ENCODE data around the gene GREB1L. TPM values are rescaled to one million over a fixed set of nuclear protein-coding genes. Genes with fewer than 3 reads are reported as not detected.

GREB1L gene
- total RNA-seq, 2 donors from 2014 or later: 3.1 to 3.9 TPM

DNA sequence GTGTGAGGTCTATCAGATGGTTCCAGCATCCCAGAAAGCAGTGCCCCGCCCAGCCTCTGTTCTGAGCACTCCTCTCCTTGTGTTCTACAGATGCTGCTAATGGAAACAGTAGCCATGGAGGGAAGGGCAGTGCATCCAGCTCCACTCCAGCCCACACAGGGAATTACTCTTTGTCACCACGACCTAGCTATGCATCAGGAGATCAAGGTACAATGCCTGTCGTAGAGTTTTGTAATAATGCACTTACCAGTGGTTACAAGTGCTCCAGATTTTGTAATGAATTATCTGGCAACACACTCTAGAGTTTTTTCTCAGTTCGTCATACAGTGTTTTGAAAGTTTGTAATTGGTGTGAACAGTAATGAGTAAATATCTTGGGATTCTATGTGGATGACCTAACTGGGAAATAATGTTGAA is 197.4 kb downstream of the GREB1L start:
- Histone ChIP-seq H3K4me3 (ENCODE audit: low read length) (no peak overlapping the region), H3K27ac (ENCODE audit: low read depth, low read length) (no peak overlapping the region), H3K36me3 (ENCODE audit: control insufficient read depth, insufficient read depth, low read length) (no peaks in the 10 kb centered on the region), H3K9ac (ENCODE audit: extremely low read depth, low read length, poor library complexity, severe bottlenecking) (no peak overlapping the region), H3K4me1 (ENCODE audit: control insufficient read depth, insufficient read depth, low read length) (no peaks in the 10 kb centered on the region), H3K27me3 (ENCODE audit: control insufficient read depth, insufficient read depth, low read length, poor library complexity, severe bottlenecking) (peaks cover 87% of the 10 kb centered on the region), H3K9me3 (ENCODE audit: control insufficient read depth, low read length) (no peaks in the 10 kb centered on the region)
- Mint-ChIP-seq H3K4me3 (no peak overlapping the region), H3K27ac (no peak overlapping the region), H3K9me3 (no peaks in the 10 kb centered on the region), H3K4me1 (no peaks in the 10 kb centered on the region), H3K27me3 (ENCODE audit: insufficient read depth) (peaks cover 96% of the 10 kb centered on the region), H3K36me3 (ENCODE audit: low read depth) (no peaks in the 10 kb centered on the region)
- TF ChIP-seq, protein P1, sequence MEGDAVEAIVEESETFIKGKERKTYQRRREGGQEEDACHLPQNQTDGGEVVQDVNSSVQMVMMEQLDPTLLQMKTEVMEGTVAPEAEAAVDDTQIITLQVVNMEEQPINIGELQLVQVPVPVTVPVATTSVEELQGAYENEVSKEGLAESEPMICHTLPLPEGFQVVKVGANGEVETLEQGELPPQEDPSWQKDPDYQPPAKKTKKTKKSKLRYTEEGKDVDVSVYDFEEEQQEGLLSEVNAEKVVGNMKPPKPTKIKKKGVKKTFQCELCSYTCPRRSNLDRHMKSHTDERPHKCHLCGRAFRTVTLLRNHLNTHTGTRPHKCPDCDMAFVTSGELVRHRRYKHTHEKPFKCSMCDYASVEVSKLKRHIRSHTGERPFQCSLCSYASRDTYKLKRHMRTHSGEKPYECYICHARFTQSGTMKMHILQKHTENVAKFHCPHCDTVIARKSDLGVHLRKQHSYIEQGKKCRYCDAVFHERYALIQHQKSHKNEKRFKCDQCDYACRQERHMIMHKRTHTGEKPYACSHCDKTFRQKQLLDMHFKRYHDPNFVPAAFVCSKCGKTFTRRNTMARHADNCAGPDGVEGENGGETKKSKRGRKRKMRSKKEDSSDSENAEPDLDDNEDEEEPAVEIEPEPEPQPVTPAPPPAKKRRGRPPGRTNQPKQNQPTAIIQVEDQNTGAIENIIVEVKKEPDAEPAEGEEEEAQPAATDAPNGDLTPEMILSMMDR (conservative IDR thresholded peaks at IDR 0.05): no peak
- 72 to 77% methylated on average over 3 to 4 of the region's 4 CpGs for WGBS, 2 experiments (ENCODE audit: insufficient coverage in 1 of 2, insufficient read length in 1 of 2)
- DNase-seq: no peak

DNA sequence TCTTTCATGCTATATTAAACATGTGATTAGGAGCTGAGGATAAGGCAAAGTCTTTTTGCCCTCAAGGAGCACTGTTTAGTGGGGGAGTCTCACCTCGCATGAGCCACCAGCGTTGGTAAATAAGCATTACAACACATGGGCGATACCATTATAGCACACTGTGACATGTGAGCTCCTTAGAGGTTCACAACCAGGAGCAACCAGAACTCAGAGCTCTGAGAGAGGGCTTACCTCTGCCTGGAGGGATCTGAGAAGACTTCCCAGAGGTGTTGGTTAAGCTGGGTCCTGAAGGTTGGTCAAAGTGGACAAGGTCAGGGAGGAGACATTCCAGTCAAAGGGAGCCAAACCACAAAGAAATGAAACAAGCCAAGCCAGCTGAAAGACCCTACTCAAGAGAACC is 199.6 kb downstream of the GREB1L start:
- 85 to 95% methylated on average over 3 of the region's 3 CpGs for WGBS, 2 experiments (ENCODE audit: insufficient coverage in 1 of 2, insufficient read length in 1 of 2)
- no peaks in the 10 kb centered on the region for H3K36me3 ChIP-seq (ENCODE audit: control insufficient read depth, insufficient read depth, low read length)

DNA sequence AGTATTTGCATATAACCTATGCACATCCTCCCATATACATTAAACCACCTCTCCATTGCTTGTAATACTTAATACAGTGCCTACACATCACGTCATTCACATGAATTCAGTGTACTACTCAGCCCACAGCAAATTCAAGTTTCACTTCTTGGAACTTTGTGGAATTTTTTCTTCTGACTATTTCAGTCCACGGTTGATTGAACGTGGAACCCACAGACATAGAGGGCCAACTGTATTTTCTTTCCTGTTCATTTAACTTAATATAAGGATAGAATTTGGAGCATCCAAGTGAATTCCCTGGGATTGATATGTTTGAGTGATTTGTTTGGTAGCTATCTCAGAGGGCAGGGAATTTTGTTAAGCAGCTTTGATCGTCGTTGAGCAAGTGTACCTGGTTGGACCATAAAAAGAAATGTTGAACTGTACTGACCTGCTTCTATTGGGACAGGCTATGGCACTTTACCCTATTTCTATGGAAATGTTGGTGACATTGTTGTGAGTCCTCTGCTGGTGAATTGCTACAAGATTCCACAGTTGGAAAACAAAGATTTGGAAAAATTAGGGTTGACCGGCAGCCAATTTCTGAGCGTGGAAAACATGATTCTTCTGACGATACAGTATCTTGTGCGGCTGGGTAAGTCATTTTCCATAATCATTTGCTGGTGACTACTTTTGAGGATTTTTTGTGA is 201.9 kb downstream of the GREB1L start:
- Mint-ChIP-seq H3K27ac (no peak overlapping the region), H3K36me3 (ENCODE audit: low read depth) (no peaks in the 10 kb centered on the region), H3K9me3 (no peaks in the 10 kb centered on the region), H3K27me3 (ENCODE audit: insufficient read depth) (peaks cover 85% of the 10 kb centered on the region), H3K4me3 (no peak overlapping the region), H3K4me1 (no peaks in the 10 kb centered on the region)
- Histone ChIP-seq H3K9ac (ENCODE audit: extremely low read depth, low read length, poor library complexity, severe bottlenecking) (no peak overlapping the region), H3K36me3 (ENCODE audit: control insufficient read depth, insufficient read depth, low read length) (no peaks in the 10 kb centered on the region), H3K4me1 (ENCODE audit: control insufficient read depth, insufficient read depth, low read length) (peaks cover 3% of the 10 kb centered on the region), H3K27ac (ENCODE audit: low read depth, low read length) (no peak overlapping the region), H3K9me3 (ENCODE audit: control insufficient read depth, low read length) (no peaks in the 10 kb centered on the region), H3K27me3 (ENCODE audit: control insufficient read depth, insufficient read depth, low read length, poor library complexity, severe bottlenecking) (peaks cover 55% of the 10 kb centered on the region), H3K4me3 (ENCODE audit: low read length) (no peak overlapping the region)
- TF ChIP-seq, protein P1 (conservative IDR thresholded peaks at IDR 0.05): no peak
- DNase-seq: no peak
- 86 to 90% methylated on average over 7 to 9 of the region's 9 CpGs for WGBS, 2 experiments (ENCODE audit: insufficient coverage in 1 of 2, insufficient read length in 1 of 2)

More for the DNA sequence above, 199.6 kb downstream of the GREB1L start:
- Histone ChIP-seq H3K27ac (ENCODE audit: low read depth, low read length) (no peak overlapping the region), H3K9ac (ENCODE audit: extremely low read depth, low read length, poor library complexity, severe bottlenecking) (no peak overlapping the region), H3K4me3 (ENCODE audit: low read length) (no peak overlapping the region), H3K9me3 (ENCODE audit: control insufficient read depth, low read length) (no peaks in the 10 kb centered on the region), H3K4me1 (ENCODE audit: control insufficient read depth, insufficient read depth, low read length) (no peaks in the 10 kb centered on the region), H3K27me3 (ENCODE audit: control insufficient read depth, insufficient read depth, low read length, poor library complexity, severe bottlenecking) (peaks cover 64% of the 10 kb centered on the region)
- no peak overlapping the region for H3K27ac Mint-ChIP-seq
- DNase-seq: no peak
- no peaks in the 10 kb centered on the region for H3K4me1 Mint-ChIP-seq
- no peaks in the 10 kb centered on the region for H3K36me3 Mint-ChIP-seq (ENCODE audit: low read depth)
- TF ChIP-seq, protein P1 (conservative IDR thresholded peaks at IDR 0.05): no peak
- peaks cover 84% of the 10 kb centered on the region for H3K27me3 Mint-ChIP-seq (ENCODE audit: insufficient read depth)
- no peak overlapping the region for H3K4me3 Mint-ChIP-seq
- no peaks in the 10 kb centered on the region for H3K9me3 Mint-ChIP-seq
